DOHH2 (cell line): Measurements from ENCODE around the gene PPARD.

Source experiments
- EZH2phosphoT487 ChIP-seq: fragments of 200-600 bp; sonication (generic); IDR thresholded peaks from 2 replicates; pipeline ENCODE4 v1.6.1; 2017; ENCODE audit warnings: borderline replicate concordance, mild to moderate bottlenecking, antibody characterized with exemption, low read length, moderate library complexity, mixed read lengths
- TF ChIP-seq, protein P1 (sequence below): fragments of 200-600 bp; sonication (generic); IDR thresholded peaks from one replicate; pipeline ENCODE4 v1.5.1; 2014; ENCODE audit warnings: antibody characterized with exemption, mild to moderate bottlenecking, low read depth, low read length; ENCODE audit not compliant: poor library complexity, severe bottlenecking

DNA sequence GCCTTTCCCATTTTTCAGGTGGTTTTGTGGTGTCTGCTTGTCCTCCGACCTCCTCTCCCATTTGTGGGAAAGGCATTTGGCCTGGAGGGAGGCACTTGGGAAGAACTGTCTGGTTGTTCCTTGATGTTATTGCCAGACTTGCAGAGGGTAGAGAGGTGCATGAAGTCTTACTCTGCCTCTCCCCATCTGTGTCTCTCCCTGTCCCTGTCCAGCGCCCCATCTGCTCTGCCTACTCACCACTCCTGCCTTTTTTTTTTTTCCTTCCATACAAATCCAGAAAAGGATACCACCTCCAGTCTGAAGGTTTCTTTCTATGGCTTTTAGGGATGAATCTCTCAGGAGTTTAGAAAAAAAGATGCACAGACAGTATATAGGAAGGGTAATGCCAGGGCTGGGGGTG lies 19.8 kb downstream of the PPARD start:
- TF ChIP-seq, protein P1, sequence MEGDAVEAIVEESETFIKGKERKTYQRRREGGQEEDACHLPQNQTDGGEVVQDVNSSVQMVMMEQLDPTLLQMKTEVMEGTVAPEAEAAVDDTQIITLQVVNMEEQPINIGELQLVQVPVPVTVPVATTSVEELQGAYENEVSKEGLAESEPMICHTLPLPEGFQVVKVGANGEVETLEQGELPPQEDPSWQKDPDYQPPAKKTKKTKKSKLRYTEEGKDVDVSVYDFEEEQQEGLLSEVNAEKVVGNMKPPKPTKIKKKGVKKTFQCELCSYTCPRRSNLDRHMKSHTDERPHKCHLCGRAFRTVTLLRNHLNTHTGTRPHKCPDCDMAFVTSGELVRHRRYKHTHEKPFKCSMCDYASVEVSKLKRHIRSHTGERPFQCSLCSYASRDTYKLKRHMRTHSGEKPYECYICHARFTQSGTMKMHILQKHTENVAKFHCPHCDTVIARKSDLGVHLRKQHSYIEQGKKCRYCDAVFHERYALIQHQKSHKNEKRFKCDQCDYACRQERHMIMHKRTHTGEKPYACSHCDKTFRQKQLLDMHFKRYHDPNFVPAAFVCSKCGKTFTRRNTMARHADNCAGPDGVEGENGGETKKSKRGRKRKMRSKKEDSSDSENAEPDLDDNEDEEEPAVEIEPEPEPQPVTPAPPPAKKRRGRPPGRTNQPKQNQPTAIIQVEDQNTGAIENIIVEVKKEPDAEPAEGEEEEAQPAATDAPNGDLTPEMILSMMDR, result no peak
- TF ChIP-seq EZH2phosphoT487, result no peak
